ENCODE measurements around the gene NEO1. TPM values are rescaled to one million over a fixed set of nuclear protein-coding genes. Genes with fewer than 3 reads are reported as not detected.

NEO1 gene
- total and polyA plus RNA-seq, 4 donors: 1.6 to 9.9 (median 5.8) TPM

DNA sequence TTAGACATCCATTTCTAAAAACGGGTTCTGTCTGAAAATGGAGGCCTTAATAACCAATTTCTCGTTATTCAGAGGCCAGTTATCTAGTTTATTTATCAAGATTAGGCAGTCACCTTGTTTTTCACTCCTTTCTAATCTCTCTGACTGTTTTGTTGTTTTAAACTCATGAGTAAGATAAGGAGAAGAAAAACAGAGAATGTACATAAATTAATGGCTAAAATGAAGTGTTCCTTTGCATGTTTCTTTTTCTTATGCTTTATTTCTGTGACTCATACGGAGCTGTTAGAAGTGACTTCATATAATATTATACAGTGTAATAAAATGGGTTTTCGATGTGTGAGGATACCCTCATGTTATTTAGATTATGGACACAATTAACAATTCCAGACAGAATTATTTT lies 22.0 kb downstream of the NEO1 start:
- 67% methylated on average over 4 of the region's 4 CpGs for WGBS
- H3K9ac ChIP-seq (ENCODE audit: low read depth in 1 of 2, low read length in 2 of 2): no peak overlapping the region
- DNase-seq (ENCODE audit: low spot score): no peak
- TF ChIP-seq HNF4G (IDR thresholded peaks at IDR 0.05): no peak
- TF ChIP-seq NR2F2 (IDR thresholded peaks at IDR 0.05): no peak
- no peak for TF ChIP-seq HNF4A (conservative IDR thresholded peaks at IDR 0.05)
- no peak for TF ChIP-seq TAF1 (conservative IDR thresholded peaks at IDR 0.05)
- TF ChIP-seq, protein P1, sequence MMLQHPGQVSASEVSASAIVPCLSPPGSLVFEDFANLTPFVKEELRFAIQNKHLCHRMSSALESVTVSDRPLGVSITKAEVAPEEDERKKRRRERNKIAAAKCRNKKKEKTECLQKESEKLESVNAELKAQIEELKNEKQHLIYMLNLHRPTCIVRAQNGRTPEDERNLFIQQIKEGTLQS (IDR thresholded peaks at IDR 0.05): no peak
- TF ChIP-seq SP1 (IDR thresholded peaks at IDR 0.05): no peak
- TF ChIP-seq, protein P2, sequence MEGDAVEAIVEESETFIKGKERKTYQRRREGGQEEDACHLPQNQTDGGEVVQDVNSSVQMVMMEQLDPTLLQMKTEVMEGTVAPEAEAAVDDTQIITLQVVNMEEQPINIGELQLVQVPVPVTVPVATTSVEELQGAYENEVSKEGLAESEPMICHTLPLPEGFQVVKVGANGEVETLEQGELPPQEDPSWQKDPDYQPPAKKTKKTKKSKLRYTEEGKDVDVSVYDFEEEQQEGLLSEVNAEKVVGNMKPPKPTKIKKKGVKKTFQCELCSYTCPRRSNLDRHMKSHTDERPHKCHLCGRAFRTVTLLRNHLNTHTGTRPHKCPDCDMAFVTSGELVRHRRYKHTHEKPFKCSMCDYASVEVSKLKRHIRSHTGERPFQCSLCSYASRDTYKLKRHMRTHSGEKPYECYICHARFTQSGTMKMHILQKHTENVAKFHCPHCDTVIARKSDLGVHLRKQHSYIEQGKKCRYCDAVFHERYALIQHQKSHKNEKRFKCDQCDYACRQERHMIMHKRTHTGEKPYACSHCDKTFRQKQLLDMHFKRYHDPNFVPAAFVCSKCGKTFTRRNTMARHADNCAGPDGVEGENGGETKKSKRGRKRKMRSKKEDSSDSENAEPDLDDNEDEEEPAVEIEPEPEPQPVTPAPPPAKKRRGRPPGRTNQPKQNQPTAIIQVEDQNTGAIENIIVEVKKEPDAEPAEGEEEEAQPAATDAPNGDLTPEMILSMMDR (IDR thresholded peaks at IDR 0.05; ENCODE audit: low read depth, low read length, missing input control): no peak
- TF ChIP-seq GABPA (IDR thresholded peaks at IDR 0.05 in 1 of 2, conservative IDR thresholded peaks at IDR 0.05 in 1 of 2): no peak
- TF ChIP-seq FOXA2 (IDR thresholded peaks at IDR 0.05): no peak
- no peak for TF ChIP-seq RXRA (IDR thresholded peaks at IDR 0.05)
- H3K9me3 ChIP-seq (ENCODE audit: control insufficient read depth in 4 of 4, low read length in 3 of 4): no peaks in the 10 kb centered on the region
- no peak overlapping the region for H3K4me3 ChIP-seq (ENCODE audit: low read depth in 1 of 3, low read length in 3 of 3)
- H3K36me3 ChIP-seq (ENCODE audit: control insufficient read depth in 4 of 4, insufficient read depth in 3 of 4, low read depth in 1 of 4, low read length in 3 of 4): no peaks in the 10 kb centered on the region
- H3K27ac ChIP-seq (ENCODE audit: low read depth in 1 of 2, low read length in 2 of 2): no peak overlapping the region
- no peaks in the 10 kb centered on the region for H3K27me3 ChIP-seq (ENCODE audit: control insufficient read depth in 4 of 4, insufficient read depth in 4 of 4, low read length in 3 of 4)
- peaks cover 2 to 8% (median 6%) of the 10 kb centered on the region in 4 donors for H3K4me1 ChIP-seq (ENCODE audit: control insufficient read depth in 4 of 4, insufficient read depth in 4 of 4, low read length in 3 of 4)

DNA sequence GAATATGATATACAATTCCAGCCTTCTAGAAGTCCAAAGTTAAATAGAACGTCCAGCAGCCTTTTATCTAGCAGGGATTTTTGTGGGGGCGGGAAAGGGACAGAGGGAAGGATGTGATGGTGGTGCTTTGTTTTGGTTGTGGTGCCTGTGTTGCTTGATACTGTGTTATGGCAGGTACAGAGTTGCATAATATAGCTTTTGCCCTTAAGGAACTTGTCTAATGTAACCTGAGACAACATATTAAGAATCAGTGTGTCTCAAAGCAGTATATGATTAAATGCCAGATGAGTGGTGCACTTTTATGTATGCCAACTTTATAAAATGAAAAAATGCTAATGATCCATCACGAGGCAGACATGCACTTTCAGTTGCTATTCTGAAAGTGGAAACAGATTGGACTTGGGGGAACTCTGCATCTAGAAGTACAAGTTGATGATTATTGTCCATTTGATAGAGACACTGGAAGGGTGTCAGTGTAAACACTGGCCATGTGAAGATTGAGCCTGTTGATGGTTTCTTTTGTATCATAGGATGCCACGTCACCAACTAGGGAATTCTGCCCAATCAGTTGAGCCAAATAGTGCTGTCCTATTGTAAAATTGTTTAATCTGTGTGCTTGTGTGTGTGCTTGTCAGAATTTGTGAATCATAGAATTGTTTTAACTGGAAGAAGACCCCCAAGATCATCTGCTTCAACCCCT lies 23.0 kb downstream of the NEO1 start:
- Histone ChIP-seq H3K27me3 (ENCODE audit: control insufficient read depth in 4 of 4, insufficient read depth in 4 of 4, low read length in 3 of 4) (no peaks in the 10 kb centered on the region), H3K9ac (ENCODE audit: low read depth in 1 of 2, low read length in 2 of 2) (no peak overlapping the region), H3K4me3 (ENCODE audit: low read depth in 1 of 3, low read length in 3 of 3) (no peak overlapping the region), H3K4me1 (ENCODE audit: control insufficient read depth in 4 of 4, insufficient read depth in 4 of 4, low read length in 3 of 4) (peaks cover 2 to 8% (median 6%) of the 10 kb centered on the region in 4 donors), H3K27ac (ENCODE audit: low read depth in 1 of 2, low read length in 2 of 2) (no peak overlapping the region), H3K36me3 (ENCODE audit: control insufficient read depth in 4 of 4, insufficient read depth in 3 of 4, low read depth in 1 of 4, low read length in 3 of 4) (no peaks in the 10 kb centered on the region), H3K9me3 (ENCODE audit: control insufficient read depth in 4 of 4, low read length in 3 of 4) (no peaks in the 10 kb centered on the region)
- no peak for TF ChIP-seq HNF4A (conservative IDR thresholded peaks at IDR 0.05)
- TF ChIP-seq, protein P3, sequence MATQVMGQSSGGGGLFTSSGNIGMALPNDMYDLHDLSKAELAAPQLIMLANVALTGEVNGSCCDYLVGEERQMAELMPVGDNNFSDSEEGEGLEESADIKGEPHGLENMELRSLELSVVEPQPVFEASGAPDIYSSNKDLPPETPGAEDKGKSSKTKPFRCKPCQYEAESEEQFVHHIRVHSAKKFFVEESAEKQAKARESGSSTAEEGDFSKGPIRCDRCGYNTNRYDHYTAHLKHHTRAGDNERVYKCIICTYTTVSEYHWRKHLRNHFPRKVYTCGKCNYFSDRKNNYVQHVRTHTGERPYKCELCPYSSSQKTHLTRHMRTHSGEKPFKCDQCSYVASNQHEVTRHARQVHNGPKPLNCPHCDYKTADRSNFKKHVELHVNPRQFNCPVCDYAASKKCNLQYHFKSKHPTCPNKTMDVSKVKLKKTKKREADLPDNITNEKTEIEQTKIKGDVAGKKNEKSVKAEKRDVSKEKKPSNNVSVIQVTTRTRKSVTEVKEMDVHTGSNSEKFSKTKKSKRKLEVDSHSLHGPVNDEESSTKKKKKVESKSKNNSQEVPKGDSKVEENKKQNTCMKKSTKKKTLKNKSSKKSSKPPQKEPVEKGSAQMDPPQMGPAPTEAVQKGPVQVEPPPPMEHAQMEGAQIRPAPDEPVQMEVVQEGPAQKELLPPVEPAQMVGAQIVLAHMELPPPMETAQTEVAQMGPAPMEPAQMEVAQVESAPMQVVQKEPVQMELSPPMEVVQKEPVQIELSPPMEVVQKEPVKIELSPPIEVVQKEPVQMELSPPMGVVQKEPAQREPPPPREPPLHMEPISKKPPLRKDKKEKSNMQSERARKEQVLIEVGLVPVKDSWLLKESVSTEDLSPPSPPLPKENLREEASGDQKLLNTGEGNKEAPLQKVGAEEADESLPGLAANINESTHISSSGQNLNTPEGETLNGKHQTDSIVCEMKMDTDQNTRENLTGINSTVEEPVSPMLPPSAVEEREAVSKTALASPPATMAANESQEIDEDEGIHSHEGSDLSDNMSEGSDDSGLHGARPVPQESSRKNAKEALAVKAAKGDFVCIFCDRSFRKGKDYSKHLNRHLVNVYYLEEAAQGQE (IDR thresholded peaks at IDR 0.05): no peak
- TF ChIP-seq GABPA (IDR thresholded peaks at IDR 0.05 in 1 of 2, conservative IDR thresholded peaks at IDR 0.05 in 1 of 2): no peak
- TF ChIP-seq, protein P4, sequence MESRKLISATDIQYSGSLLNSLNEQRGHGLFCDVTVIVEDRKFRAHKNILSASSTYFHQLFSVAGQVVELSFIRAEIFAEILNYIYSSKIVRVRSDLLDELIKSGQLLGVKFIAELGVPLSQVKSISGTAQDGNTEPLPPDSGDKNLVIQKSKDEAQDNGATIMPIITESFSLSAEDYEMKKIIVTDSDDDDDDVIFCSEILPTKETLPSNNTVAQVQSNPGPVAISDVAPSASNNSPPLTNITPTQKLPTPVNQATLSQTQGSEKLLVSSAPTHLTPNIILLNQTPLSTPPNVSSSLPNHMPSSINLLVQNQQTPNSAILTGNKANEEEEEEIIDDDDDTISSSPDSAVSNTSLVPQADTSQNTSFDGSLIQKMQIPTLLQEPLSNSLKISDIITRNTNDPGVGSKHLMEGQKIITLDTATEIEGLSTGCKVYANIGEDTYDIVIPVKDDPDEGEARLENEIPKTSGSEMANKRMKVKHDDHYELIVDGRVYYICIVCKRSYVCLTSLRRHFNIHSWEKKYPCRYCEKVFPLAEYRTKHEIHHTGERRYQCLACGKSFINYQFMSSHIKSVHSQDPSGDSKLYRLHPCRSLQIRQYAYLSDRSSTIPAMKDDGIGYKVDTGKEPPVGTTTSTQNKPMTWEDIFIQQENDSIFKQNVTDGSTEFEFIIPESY (IDR thresholded peaks at IDR 0.05): no peak
- no peak for TF ChIP-seq SP1 (IDR thresholded peaks at IDR 0.05)
- TF ChIP-seq, protein P1 (IDR thresholded peaks at IDR 0.05): no peak
- TF ChIP-seq TAF1 (conservative IDR thresholded peaks at IDR 0.05): no peak
- TF ChIP-seq FOXA1 (IDR thresholded peaks at IDR 0.05): no peak
- no peak for TF ChIP-seq HNF4G (IDR thresholded peaks at IDR 0.05)
- TF ChIP-seq RXRA (IDR thresholded peaks at IDR 0.05): no peak
- TF ChIP-seq EGR1 (IDR thresholded peaks at IDR 0.05; ENCODE audit: low read depth in 2 of 2): no peak
- no peak for TF ChIP-seq NR2F2 (IDR thresholded peaks at IDR 0.05)
- no peak for TF ChIP-seq YY1 (IDR thresholded peaks at IDR 0.05)
- TF ChIP-seq FOXA2 (IDR thresholded peaks at IDR 0.05): no peak
- no peak for TF ChIP-seq JUND (IDR thresholded peaks at IDR 0.05)
- TF ChIP-seq, protein P5, sequence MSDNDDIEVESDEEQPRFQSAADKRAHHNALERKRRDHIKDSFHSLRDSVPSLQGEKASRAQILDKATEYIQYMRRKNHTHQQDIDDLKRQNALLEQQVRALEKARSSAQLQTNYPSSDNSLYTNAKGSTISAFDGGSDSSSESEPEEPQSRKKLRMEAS (IDR thresholded peaks at IDR 0.05): no peak
- DNase-seq (ENCODE audit: low spot score): no peak
- WGBS: 66% methylated on average over 4 of the region's 4 CpGs
